DOHH2 (cell line): ENCODE results near the gene SOST.

Source experiments
- H3F3A ChIP-seq: fragments of 200-600 bp; sonication (generic), shearing (Covaris generic); 2 replicates; pipeline ENCODE4 v1.6.0; 2016; ENCODE audit warnings: antibody characterized with exemption, mild to moderate bottlenecking; ENCODE audit not compliant: control insufficient read depth, insufficient read depth
- H3K27ac ChIP-seq: fragments of 200-600 bp; sonication (generic); 2 replicates; pipeline ENCODE4 v1.5.1; 2014; ENCODE audit warnings: low read depth, mild to moderate bottlenecking, low read length, moderate library complexity
- H3K27me3 ChIP-seq: fragments of 200-600 bp; sonication (generic); 2 replicates; pipeline ENCODE4 v1.6.1; 2014; ENCODE audit warnings: mild to moderate bottlenecking, low read length, mixed read lengths; ENCODE audit not compliant: control insufficient read depth
- H3K36me3 ChIP-seq: fragments of 200-600 bp; sonication (generic); 2 replicates; pipeline ENCODE4 v1.6.1; 2014; ENCODE audit warnings: mild to moderate bottlenecking, low read length, moderate library complexity, mixed read lengths; ENCODE audit not compliant: control insufficient read depth
- H3K4me1 ChIP-seq: fragments of 200-600 bp; sonication (generic); 2 replicates; pipeline ENCODE4 v1.6.1; 2014; ENCODE audit warnings: mild to moderate bottlenecking, low read length, mixed read lengths; ENCODE audit not compliant: control insufficient read depth
- H3K4me2 ChIP-seq: fragments of 200-600 bp; sonication (generic); 2 replicates; pipeline ENCODE4 v1.6.0; 2014; ENCODE audit warnings: mild to moderate bottlenecking, low read length, moderate library complexity
- H3K4me3 ChIP-seq: fragments of 200-600 bp; sonication (generic); 2 replicates; pipeline ENCODE4 v1.5.1; 2014; ENCODE audit warnings: mild to moderate bottlenecking, low read length, mixed read lengths
- H3K79me2 ChIP-seq: fragments of 200-600 bp; sonication (generic); 2 replicates; pipeline ENCODE4 v1.6.1; 2014; ENCODE audit warnings: mild to moderate bottlenecking, low read length, mixed read lengths; ENCODE audit not compliant: control insufficient read depth
- H3K9me2 ChIP-seq: fragments of 200-600 bp; sonication (generic); replicated peaks from 2 replicates; pipeline ENCODE4 v1.6.1; 2014; ENCODE audit warnings: mild to moderate bottlenecking, low read length, mixed read lengths; ENCODE audit not compliant: control insufficient read depth
- H3K9me3 ChIP-seq: fragments of 200-600 bp; sonication (generic); 2 replicates; pipeline ENCODE4 v1.6.1; 2014; ENCODE audit warnings: antibody characterized with exemption, low read length, mixed read lengths; ENCODE audit not compliant: control insufficient read depth, insufficient read depth
- H4K20me1 ChIP-seq: fragments of 200-600 bp; sonication (generic); 2 replicates; pipeline ENCODE4 v1.6.0; 2014; ENCODE audit warnings: low read depth, mild to moderate bottlenecking, antibody characterized with exemption, low read length, moderate library complexity; ENCODE audit not compliant: control insufficient read depth, insufficient read depth
- CTCF ChIP-seq: fragments of 200-600 bp; sonication (generic); IDR thresholded peaks from one replicate; pipeline ENCODE4 v1.5.1; 2014; ENCODE audit warnings: antibody characterized with exemption, mild to moderate bottlenecking, low read depth, low read length; ENCODE audit not compliant: poor library complexity, severe bottlenecking
- EZH2phosphoT487 ChIP-seq: fragments of 200-600 bp; sonication (generic); IDR thresholded peaks from 2 replicates; pipeline ENCODE4 v1.6.1; 2017; ENCODE audit warnings: borderline replicate concordance, mild to moderate bottlenecking, antibody characterized with exemption, low read length, moderate library complexity, mixed read lengths

The SOST gene

GRCh38 chr17:43791589-43791988 is 33.0 kb upstream of the SOST start:
- H3K36me3 ChIP-seq: no peaks in the 10 kb centered on the region
- no peaks in the 10 kb centered on the region for H4K20me1 ChIP-seq
- no peaks in the 10 kb centered on the region for H3K9me2 ChIP-seq
- no peaks in the 10 kb centered on the region for H3K9me3 ChIP-seq
- TF ChIP-seq CTCF (no peak), EZH2phosphoT487 (no peak)
- no peaks in the 10 kb centered on the region for H3K79me2 ChIP-seq
- no peak overlapping the region for H3K4me2 ChIP-seq
- H3F3A ChIP-seq: no peaks in the 10 kb centered on the region
- peaks cover 4% of the 10 kb centered on the region; the same call in 1 of the 2 replicates for H3K27me3 ChIP-seq
- H3K4me1 ChIP-seq: no peaks in the 10 kb centered on the region
- H3K27ac ChIP-seq: no peak overlapping the region
- no peak overlapping the region for H3K4me3 ChIP-seq

GRCh38 chr17:43790311-43790940 is 31.8 kb upstream of the SOST start:
- TF ChIP-seq CTCF (no peak), EZH2phosphoT487 (no peak)
- no peaks in the 10 kb centered on the region for H3K36me3 ChIP-seq

GRCh38 chr17:43789482-43789881 is 30.9 kb upstream of the SOST start:
- H4K20me1 ChIP-seq: no peaks in the 10 kb centered on the region
- no peak overlapping the region for H3K27ac ChIP-seq
- H3K36me3 ChIP-seq: no peaks in the 10 kb centered on the region
- H3K4me2 ChIP-seq: no peak overlapping the region
- no peak overlapping the region for H3K4me3 ChIP-seq
- no peak for TF ChIP-seq CTCF
- no peak for TF ChIP-seq EZH2phosphoT487
- no peaks in the 10 kb centered on the region for H3K4me1 ChIP-seq
- H3K27me3 ChIP-seq: peaks cover 13% of the 10 kb centered on the region
- no peaks in the 10 kb centered on the region for H3K79me2 ChIP-seq
- no peaks in the 10 kb centered on the region for H3F3A ChIP-seq
- H3K9me2 ChIP-seq: no peaks in the 10 kb centered on the region
- H3K9me3 ChIP-seq: no peaks in the 10 kb centered on the region

More at GRCh38 chr17:43790311-43790940, 31.8 kb upstream of the SOST start:
- Histone ChIP-seq H3K79me2 (no peaks in the 10 kb centered on the region), H3K9me2 (no peaks in the 10 kb centered on the region), H3K4me2 (no peak overlapping the region), H3K4me3 (no peak overlapping the region), H3K4me1 (no peaks in the 10 kb centered on the region), H3F3A (no peaks in the 10 kb centered on the region), H3K9me3 (no peaks in the 10 kb centered on the region), H3K27me3 (peaks cover 7% of the 10 kb centered on the region; the same call in 1 of the 2 replicates), H4K20me1 (no peaks in the 10 kb centered on the region), H3K27ac (no peak overlapping the region)
